ENCODE measurements around the gene HLA-DMB.

DNA sequence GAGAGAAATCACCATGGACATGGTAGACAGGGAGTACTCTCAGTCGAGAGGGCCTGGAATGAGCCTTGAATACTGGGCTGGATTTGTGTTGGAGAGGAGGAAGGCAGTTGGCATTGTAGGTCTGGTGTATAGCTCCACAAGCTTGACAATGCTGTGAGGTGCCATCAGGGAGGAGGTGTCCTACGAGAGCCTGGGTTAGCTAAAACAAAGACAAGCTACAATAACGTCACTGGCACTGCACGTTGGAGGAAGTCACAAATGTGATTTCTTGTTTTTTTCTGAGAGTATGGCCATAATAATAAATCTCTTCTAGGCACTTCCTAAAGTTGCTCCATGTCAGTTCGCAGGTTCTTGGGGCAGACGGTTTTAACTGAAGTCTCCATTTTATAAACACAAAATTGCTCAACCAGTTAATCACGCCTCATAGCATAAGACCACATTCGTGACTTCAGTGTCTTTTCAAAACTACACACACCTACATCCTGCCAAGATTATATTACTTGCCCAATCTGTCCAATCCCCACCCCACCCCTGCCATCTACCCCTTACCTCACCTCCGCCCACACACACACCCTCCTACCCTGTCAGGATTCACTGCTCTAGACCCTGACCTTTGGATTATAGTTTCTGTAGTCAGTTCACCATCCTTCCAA lies 4.4 kb upstream of the HLA-DMB start:
- no peak for TF ChIP-seq POLR2A (IDR thresholded peaks at IDR 0.05)
- TF ChIP-seq EP300 (IDR thresholded peaks at IDR 0.05): no peak
- TF ChIP-seq, protein P1, sequence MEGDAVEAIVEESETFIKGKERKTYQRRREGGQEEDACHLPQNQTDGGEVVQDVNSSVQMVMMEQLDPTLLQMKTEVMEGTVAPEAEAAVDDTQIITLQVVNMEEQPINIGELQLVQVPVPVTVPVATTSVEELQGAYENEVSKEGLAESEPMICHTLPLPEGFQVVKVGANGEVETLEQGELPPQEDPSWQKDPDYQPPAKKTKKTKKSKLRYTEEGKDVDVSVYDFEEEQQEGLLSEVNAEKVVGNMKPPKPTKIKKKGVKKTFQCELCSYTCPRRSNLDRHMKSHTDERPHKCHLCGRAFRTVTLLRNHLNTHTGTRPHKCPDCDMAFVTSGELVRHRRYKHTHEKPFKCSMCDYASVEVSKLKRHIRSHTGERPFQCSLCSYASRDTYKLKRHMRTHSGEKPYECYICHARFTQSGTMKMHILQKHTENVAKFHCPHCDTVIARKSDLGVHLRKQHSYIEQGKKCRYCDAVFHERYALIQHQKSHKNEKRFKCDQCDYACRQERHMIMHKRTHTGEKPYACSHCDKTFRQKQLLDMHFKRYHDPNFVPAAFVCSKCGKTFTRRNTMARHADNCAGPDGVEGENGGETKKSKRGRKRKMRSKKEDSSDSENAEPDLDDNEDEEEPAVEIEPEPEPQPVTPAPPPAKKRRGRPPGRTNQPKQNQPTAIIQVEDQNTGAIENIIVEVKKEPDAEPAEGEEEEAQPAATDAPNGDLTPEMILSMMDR (IDR thresholded peaks at IDR 0.05): no peak
- no peak for TF ChIP-seq POLR2AphosphoS5 (IDR thresholded peaks at IDR 0.05)
